MG63 (cell line): ENCODE results near the gene ZNF784. TPM values are rescaled to one million over a fixed set of nuclear protein-coding genes. Genes with fewer than 3 reads are reported as not detected.

ENCODE experiments used
- DNase-seq: peaks from one replicate; pipeline ENCODE4 v3.0.0-alpha.2; 2020
- H3K27me3 ChIP-seq: fragments of 250-450 bp; sonication (Bioruptor Pico); 2 replicates; pipeline ENCODE4 v1.5.1; 2020; ENCODE audit warnings: mild to moderate bottlenecking, moderate library complexity
- H3K36me3 ChIP-seq: fragments of 250-450 bp; sonication (Bioruptor Pico); 2 replicates; pipeline ENCODE4 v1.5.1; 2020; ENCODE audit warnings: mild to moderate bottlenecking, moderate library complexity
- H3K4me3 ChIP-seq: fragments of 250-450 bp; sonication (Bioruptor Pico); 2 replicates; pipeline ENCODE4 v1.5.1; 2020; ENCODE audit warnings: mild to moderate bottlenecking, moderate library complexity
- H3K9me3 ChIP-seq: fragments of 250-450 bp; sonication (Bioruptor Pico); 2 replicates; pipeline ENCODE4 v1.5.1; 2020; ENCODE audit warnings: mild to moderate bottlenecking, moderate library complexity
- total RNA-seq: library from RNA; depleted of rRNA; stranded (reverse); fragments of >200 nt; shearing (Covaris generic); gene quantifications from 2 replicates; pipeline ENCODE4 v1.2.3, GENCODE V29; 2014; ENCODE audit warnings: low replicate concordance; rRNA removed

ZNF784 gene
- 9.0 and 12.6 TPM in 2 replicates for total RNA-seq

- Histone ChIP-seq H3K4me3 (peak within 1 kb of the TSS; percentile 58), H3K27me3 (no peaks in the 10 kb centered on the region), H3K36me3 (peaks cover 6% of the 10 kb centered on the region), H3K9me3 (no peaks in the 10 kb centered on the region)
- peak; percentile 86 for DNase-seq
Observed at GRCh38 chr19:55624109-55625003, at the start of gene ZNF784. Gene ZNF784, minus strand, starts transcription at chr19:55624566. Its CDS starts 5 bp downstream, at chr19:55624561.

GRCh38 chr19:55673889-55674288 is 49.5 kb upstream of the ZNF784 start:
- no peak overlapping the region for H3K4me3 ChIP-seq
- H3K27me3 ChIP-seq, result no peaks in the 10 kb centered on the region
- H3K9me3 ChIP-seq, result no peaks in the 10 kb centered on the region
- DNase-seq, result no peak
- peaks cover 72% of the 10 kb centered on the region for H3K36me3 ChIP-seq

GRCh38 chr19:55673465-55673864 is 49.1 kb upstream of the ZNF784 start:
- H3K36me3 ChIP-seq, result peaks cover 72% of the 10 kb centered on the region
- no peak for DNase-seq
- no peak overlapping the region for H3K4me3 ChIP-seq
- no peaks in the 10 kb centered on the region for H3K27me3 ChIP-seq
- no peaks in the 10 kb centered on the region for H3K9me3 ChIP-seq

- DNase-seq, result no peak
- H3K27me3 ChIP-seq, result no peaks in the 10 kb centered on the region
- peaks cover 71% of the 10 kb centered on the region for H3K36me3 ChIP-seq
- H3K4me3 ChIP-seq, result no peak overlapping the region
- H3K9me3 ChIP-seq, result no peaks in the 10 kb centered on the region
Observed at GRCh38 chr19:55672418-55672817, 48.1 kb upstream of the ZNF784 start.

- no peak for DNase-seq
- H3K4me3 ChIP-seq, result no peak overlapping the region
- no peaks in the 10 kb centered on the region for H3K27me3 ChIP-seq
- no peaks in the 10 kb centered on the region for H3K9me3 ChIP-seq
- peaks cover 75% of the 10 kb centered on the region for H3K36me3 ChIP-seq
Observed at GRCh38 chr19:55671054-55671378, 46.6 kb upstream of the ZNF784 start.

GRCh38 chr19:55670280-55671053 is 46.1 kb upstream of the ZNF784 start:
- peak; percentile 26 for DNase-seq
- H3K9me3 ChIP-seq, result no peaks in the 10 kb centered on the region
- H3K27me3 ChIP-seq, result no peaks in the 10 kb centered on the region
- H3K4me3 ChIP-seq, result no peak overlapping the region
- H3K36me3 ChIP-seq, result peaks cover 80% of the 10 kb centered on the region

- H3K36me3 ChIP-seq, result peaks cover 82% of the 10 kb centered on the region
- no peaks in the 10 kb centered on the region for H3K9me3 ChIP-seq
- no peak for DNase-seq
- no peak overlapping the region for H3K4me3 ChIP-seq
- no peaks in the 10 kb centered on the region for H3K27me3 ChIP-seq
Observed at GRCh38 chr19:55669418-55670279, 45.3 kb upstream of the ZNF784 start.

GRCh38 chr19:55668603-55669348 is 44.4 kb upstream of the ZNF784 start:
- no peak for DNase-seq
- Histone ChIP-seq H3K27me3 (no peaks in the 10 kb centered on the region), H3K9me3 (no peaks in the 10 kb centered on the region), H3K36me3 (peaks cover 86% of the 10 kb centered on the region), H3K4me3 (no peak overlapping the region)

GRCh38 chr19:55667958-55668357 is 43.6 kb upstream of the ZNF784 start:
- Histone ChIP-seq H3K4me3 (no peak overlapping the region), H3K9me3 (no peaks in the 10 kb centered on the region), H3K36me3 (peaks cover 86% of the 10 kb centered on the region), H3K27me3 (no peaks in the 10 kb centered on the region)
- DNase-seq, result no peak

GRCh38 chr19:55667511-55667910 is 43.1 kb upstream of the ZNF784 start:
- H3K4me3 ChIP-seq, result no peak overlapping the region
- H3K36me3 ChIP-seq, result peaks cover 86% of the 10 kb centered on the region
- H3K9me3 ChIP-seq, result no peaks in the 10 kb centered on the region
- H3K27me3 ChIP-seq, result no peaks in the 10 kb centered on the region
- DNase-seq, result no peak

- Histone ChIP-seq H3K36me3 (peaks cover 84% of the 10 kb centered on the region), H3K9me3 (no peaks in the 10 kb centered on the region), H3K27me3 (no peaks in the 10 kb centered on the region), H3K4me3 (no peak overlapping the region)
- no peak for DNase-seq
Observed at GRCh38 chr19:55667006-55667381, 42.6 kb upstream of the ZNF784 start.

- H3K9me3 ChIP-seq, result no peaks in the 10 kb centered on the region
- H3K4me3 ChIP-seq, result no peak overlapping the region
- peaks cover 85% of the 10 kb centered on the region for H3K36me3 ChIP-seq
- no peaks in the 10 kb centered on the region for H3K27me3 ChIP-seq
- no peak for DNase-seq
Observed at GRCh38 chr19:55666343-55667005, 42.1 kb upstream of the ZNF784 start.

GRCh38 chr19:55663846-55664536 is 39.6 kb upstream of the ZNF784 start:
- no peak overlapping the region for H3K4me3 ChIP-seq
- no peaks in the 10 kb centered on the region for H3K9me3 ChIP-seq
- H3K27me3 ChIP-seq, result no peaks in the 10 kb centered on the region
- DNase-seq, result no peak
- H3K36me3 ChIP-seq, result peaks cover 89% of the 10 kb centered on the region

- no peak for DNase-seq
- Histone ChIP-seq H3K36me3 (peaks cover 87% of the 10 kb centered on the region), H3K9me3 (no peaks in the 10 kb centered on the region), H3K4me3 (no peak overlapping the region), H3K27me3 (no peaks in the 10 kb centered on the region)
Observed at GRCh38 chr19:55661826-55662225, 37.5 kb upstream of the ZNF784 start.

- Histone ChIP-seq H3K27me3 (no peaks in the 10 kb centered on the region), H3K4me3 (no peak overlapping the region), H3K9me3 (no peaks in the 10 kb centered on the region), H3K36me3 (peaks cover 87% of the 10 kb centered on the region)
- no peak for DNase-seq
Observed at GRCh38 chr19:55660991-55661390, 36.6 kb upstream of the ZNF784 start.
